Spleen (tissue), 7 donors: ENCODE results near the gene PODNL1.

ENCODE experiments used
- CTCF ChIP-seq, 11 experiments: fragments of 200-600 bp in 7 of 11; fragments of 450-650 bp in 4 of 11; sonication (generic) in 4 of 11; IDR thresholded peaks in 8 of 11; conservative IDR thresholded peaks in 3 of 11; 1 replicate in 7 of 11; 2 replicates in 4 of 11; pipeline versions ENCODE4 v1.4.0 to v1.8.0; 2016 to 2021; ENCODE audit warnings: antibody characterized with exemption in 11 of 11, inconsistent platforms in 4 of 11, mild to moderate bottlenecking in 1 of 11
- POLR2A ChIP-seq, 3 donors: fragments of 450-650 bp; IDR thresholded peaks; one replicate each; pipeline ENCODE4 v1.5.1; 2017; ENCODE audit warnings: antibody characterized with exemption in 3 of 3, mild to moderate bottlenecking in 1 of 3
- POLR2AphosphoS5 ChIP-seq, 3 donors: sonication (generic); formaldehyde crosslinking; IDR thresholded peaks; one replicate each; pipeline ENCODE4 v1.5.1; 2017; ENCODE audit warnings: antibody characterized with exemption in 3 of 3
- donor health status: DM: no; HTN: no; CAD: no; lungs with moderate emphysema.
- donor health status: DM: no; HTN: no; CAD: no.
- donor health status: DM: no; HTN: no; CAD: no.

GRCh38 chr19:13881251-13881691 lies 56.9 kb downstream of the PODNL1 start:
- TF ChIP-seq CTCF (IDR thresholded peaks at IDR 0.05 in 8 of 11, conservative IDR thresholded peaks at IDR 0.05 in 3 of 11) (no peak), POLR2A (IDR thresholded peaks at IDR 0.05) (no peak), POLR2AphosphoS5 (IDR thresholded peaks at IDR 0.05) (no peak)
